Sigmoid colon (tissue), 4 donors: ENCODE results near the gene LCP2.

Source experiments
- EP300 ChIP-seq, 4 donors: sonication (generic); formaldehyde crosslinking; IDR thresholded peaks; one replicate each; pipeline ENCODE4 v1.6.1; 2017; ENCODE audit warnings: antibody characterized with exemption in 4 of 4
- POLR2AphosphoS5 ChIP-seq, 4 donors: sonication (generic); formaldehyde crosslinking; IDR thresholded peaks; one replicate each; pipeline ENCODE4 v1.6.1; 2017; ENCODE audit warnings: antibody characterized with exemption in 4 of 4

DNA sequence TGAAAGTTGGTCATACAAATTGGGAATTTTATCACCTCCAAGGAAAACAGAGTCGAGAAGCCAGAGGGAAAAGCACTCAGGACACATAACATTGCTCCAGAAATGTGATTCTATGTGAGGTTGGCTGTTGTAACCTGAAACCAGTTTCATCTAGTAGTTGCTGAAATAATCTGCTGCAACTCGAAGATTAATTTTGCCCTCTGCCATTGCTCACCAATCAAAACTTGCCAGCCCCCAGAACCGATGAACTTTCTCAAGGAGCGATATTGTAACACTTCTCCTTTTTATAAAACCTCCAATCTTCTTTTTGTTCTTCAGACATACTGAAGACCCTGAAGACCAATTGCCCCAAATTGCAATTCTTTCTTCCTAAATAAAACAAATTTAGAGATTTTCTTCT lies 33.7 kb downstream of the LCP2 start:
- TF ChIP-seq POLR2AphosphoS5 (IDR thresholded peaks at IDR 0.05) (no peak), EP300 (IDR thresholded peaks at IDR 0.05) (no peak)
